WTC11 (cell line): ENCODE data around the gene SRRM3. TPM values are rescaled to one million over a fixed set of nuclear protein-coding genes. Genes with fewer than 3 reads are reported as not detected.
A peak's percentile ranks its signal among the peaks of the same experiment; 100 is the strongest.

Experiments
- ATAC-seq: fragments of 200-7000 bp; cut with Tn5 transposase; 2 replicates; pipeline ENCODE4 v1.10.0; 2021; ENCODE audit warnings: mild to moderate bottlenecking, moderate library complexity
- CTCF ChIA-PET: fragments of 300-600 bp; sonication (Branson Sonifier 250); formaldehyde crosslinking; loops from one replicate; lab custom pipeline; 2021; ENCODE audit warnings: antibody characterized with exemption; lab: Charles Lee
- POLR2A ChIA-PET: fragments of 350-600 bp; sonication (Branson Sonifier 250); formaldehyde crosslinking; loops from one replicate; lab custom pipeline; 2021; ENCODE audit warnings: antibody characterized with exemption; lab: Charles Lee
- DNase-seq: peaks from one replicate; pipeline ENCODE4 v3.0.0; 2021; ENCODE audit warnings: low spot score
- H3K27ac Mint-ChIP-seq: 2 replicates; pipeline ENCODE4 v1.8.0; 2021; ENCODE audit warnings: mixed read lengths
- H3K27me3 Mint-ChIP-seq: 2 replicates; pipeline ENCODE4 v1.8.0; 2021; ENCODE audit warnings: low read depth, mild to moderate bottlenecking, moderate library complexity, mixed read lengths
- H3K36me3 Mint-ChIP-seq: 2 replicates; pipeline ENCODE4 v1.8.0; 2021; ENCODE audit warnings: mixed read lengths
- H3K4me1 Mint-ChIP-seq: 2 replicates; pipeline ENCODE4 v1.8.0; 2022; ENCODE audit warnings: mixed read lengths
- H3K4me3 Mint-ChIP-seq: 2 replicates; pipeline ENCODE4 v1.8.0; 2021; ENCODE audit warnings: mild to moderate bottlenecking, moderate library complexity, mixed read lengths
- H3K9me3 Mint-ChIP-seq: 2 replicates; pipeline ENCODE4 v1.8.0; 2021; ENCODE audit warnings: mixed read lengths
- AFF4 ChIP-seq: sonication (generic); formaldehyde crosslinking; IDR thresholded peaks from 2 replicates; pipeline ENCODE4 v1.8.1; 2023; ENCODE audit warnings: mild to moderate bottlenecking, missing genetic modification reagents, borderline replicate concordance
- AR ChIP-seq: fragments of 250-450 bp; sonication (Bioruptor Pico); IDR thresholded peaks from 2 replicates; pipeline ENCODE4 v1.9.0; 2021; ENCODE audit warnings: mild to moderate bottlenecking
- ETV6 ChIP-seq: sonication (generic); formaldehyde crosslinking; IDR thresholded peaks from 2 replicates; pipeline ENCODE4 v1.8.1; 2022; ENCODE audit warnings: mild to moderate bottlenecking, missing genetic modification reagents
- FOXK1 ChIP-seq: sonication (generic); formaldehyde crosslinking; IDR thresholded peaks from 2 replicates; pipeline ENCODE4 v1.8.0; 2022; ENCODE audit warnings: mild to moderate bottlenecking, moderate library complexity, missing genetic modification reagents
- GABPB1 ChIP-seq: sonication (generic); formaldehyde crosslinking; IDR thresholded peaks from 2 replicates; pipeline ENCODE4 v1.8.1; 2023; ENCODE audit warnings: mild to moderate bottlenecking, missing genetic modification reagents
- HMGA2 ChIP-seq: fragments of 250-450 bp; sonication (Bioruptor Pico); IDR thresholded peaks from 2 replicates; pipeline ENCODE4 v1.4.0; 2021; ENCODE audit warnings: mild to moderate bottlenecking, moderate library complexity
- IRF2 ChIP-seq: sonication (generic); formaldehyde crosslinking; IDR thresholded peaks from 2 replicates; pipeline ENCODE4 v1.8.0; 2022; ENCODE audit warnings: low read depth, missing genetic modification reagents, borderline replicate concordance
- JUN ChIP-seq: sonication (generic); formaldehyde crosslinking; IDR thresholded peaks from 2 replicates; pipeline ENCODE4 v1.8.0; 2023; ENCODE audit warnings: mild to moderate bottlenecking, missing genetic modification reagents
- MAX ChIP-seq: sonication (generic); formaldehyde crosslinking; IDR thresholded peaks from 2 replicates; pipeline ENCODE4 v1.8.0; 2022; ENCODE audit warnings: mild to moderate bottlenecking, missing genetic modification reagents
- NR1H2 ChIP-seq: sonication (generic); formaldehyde crosslinking; IDR thresholded peaks from 2 replicates; pipeline ENCODE4 v1.9.0; 2021; ENCODE audit warnings: mild to moderate bottlenecking, moderate library complexity, missing genetic modification reagents
- SMAD3 ChIP-seq: sonication (generic); formaldehyde crosslinking; IDR thresholded peaks from 2 replicates; pipeline ENCODE4 v1.8.0; 2022; ENCODE audit warnings: missing genetic modification reagents, mild to moderate bottlenecking, borderline replicate concordance
- TCF7 ChIP-seq: sonication (generic); formaldehyde crosslinking; IDR thresholded peaks from 2 replicates; pipeline ENCODE4 v1.8.0; 2022; ENCODE audit warnings: mild to moderate bottlenecking, low read depth, missing genetic modification reagents, moderate library complexity
- USF2 ChIP-seq: sonication (generic); formaldehyde crosslinking; IDR thresholded peaks from 2 replicates; pipeline ENCODE4 v1.8.1; 2023; ENCODE audit warnings: mild to moderate bottlenecking, missing genetic modification reagents, moderate library complexity
- ZNF232 ChIP-seq: sonication (generic); formaldehyde crosslinking; IDR thresholded peaks from 2 replicates; pipeline ENCODE4 v1.8.0; 2022; ENCODE audit warnings: mild to moderate bottlenecking, missing genetic modification reagents
- ZNF263 ChIP-seq: sonication (generic); formaldehyde crosslinking; IDR thresholded peaks from 2 replicates; pipeline ENCODE4 v1.8.1; 2022; ENCODE audit warnings: low read depth, mild to moderate bottlenecking, moderate library complexity, missing genetic modification reagents
- ZNF281 ChIP-seq: sonication (generic); formaldehyde crosslinking; IDR thresholded peaks from 2 replicates; pipeline ENCODE4 v1.8.0; 2023; ENCODE audit warnings: mild to moderate bottlenecking, missing genetic modification reagents
- ZNF317 ChIP-seq: sonication (generic); formaldehyde crosslinking; IDR thresholded peaks from 2 replicates; pipeline ENCODE4 v1.8.1; 2023; ENCODE audit warnings: low read depth, mild to moderate bottlenecking, moderate library complexity, missing genetic modification reagents, borderline replicate concordance
- ZNF416 ChIP-seq: fragments of 250-450 bp; sonication (Bioruptor Pico); IDR thresholded peaks from 2 replicates; pipeline ENCODE4 v1.9.0; 2021; ENCODE audit warnings: mild to moderate bottlenecking, inconsistent platforms
- ZNF532 ChIP-seq: fragments of 250-450 bp; sonication (Bioruptor Pico); IDR thresholded peaks from 2 replicates; pipeline ENCODE4 v1.9.0; 2021; ENCODE audit warnings: mild to moderate bottlenecking, borderline replicate concordance
- ZNF671 ChIP-seq: fragments of 250-450 bp; sonication (Bioruptor Pico); IDR thresholded peaks from 2 replicates; pipeline ENCODE4 v1.8.0; 2021; ENCODE audit warnings: mild to moderate bottlenecking
- total RNA-seq: library from RNA; stranded (reverse); gene quantifications from 3 replicates; pipeline ENCODE4 v1.2.3, GENCODE V29; 2021

Gene SRRM3
- total RNA-seq, 1 experiment from 2014 or later = 17.7 TPM

- Mint-ChIP-seq H3K4me3 (no peak overlapping the region), H3K9me3 (peaks cover 4% of the 10 kb centered on the region), H3K4me1 (peaks cover 11% of the 10 kb centered on the region), H3K27me3 (no peaks in the 10 kb centered on the region), H3K27ac (peak overlapping the region; percentile 50; the same call in 1 of the 2 replicates), H3K36me3 (peaks cover 6% of the 10 kb centered on the region; the same call in 1 of the 2 replicates)
- DNase-seq = no peak
- TF ChIP-seq USF2 (CRISPR knock-in tag) = no peak
- TF ChIP-seq IRF2 = no peak
- no peak for TF ChIP-seq TCF7 (CRISPR knock-in tag)
- no peak for TF ChIP-seq FOXK1 (CRISPR knock-in tag)
- no peak for TF ChIP-seq ETV6 (CRISPR knock-in tag)
- no peak for TF ChIP-seq SMAD3 (CRISPR knock-in tag)
- TF ChIP-seq AFF4 = no peak
- TF ChIP-seq MAX (CRISPR knock-in tag) = no peak
- TF ChIP-seq NR1H2 = no peak
- TF ChIP-seq ZNF263 (CRISPR knock-in tag) = no peak
- TF ChIP-seq JUN (CRISPR knock-in tag) = no peak
- TF ChIP-seq AR (CRISPR knock-in tag) = no peak
- TF ChIP-seq ZNF416 = no peak
- TF ChIP-seq ZNF317 = no peak
- no peak for TF ChIP-seq GABPB1
- no peak for TF ChIP-seq ZNF671
- no peak for TF ChIP-seq ZNF232
- TF ChIP-seq HMGA2 (CRISPR knock-in tag) = no peak
- ChIA-PET POLR2A (no interaction called here), CTCF (no interaction called here)
- peak; percentile 72 for ATAC-seq
Observed at GRCh38 chr7:76244781-76245391, 43.2 kb downstream of the SRRM3 start.

GRCh38 chr7:76246804-76247389 is 45.2 kb downstream of the SRRM3 start:
- ATAC-seq (no peak), DNase-seq (no peak)
- POLR2A ChIA-PET = interaction anchor here (0.7 kb wide), 1 partner anchor 80 kb away, joined by 3 read pairs; no protein-coding TSS in a partner anchor
- CTCF ChIA-PET = interaction anchor here (0.6 kb wide), 1 partner anchor 8 kb away, joined by 3 read pairs; no protein-coding TSS in a partner anchor
- H3K4me3 Mint-ChIP-seq = no peak overlapping the region
- peaks cover 22% of the 10 kb centered on the region for H3K4me1 Mint-ChIP-seq
- peaks cover 4% of the 10 kb centered on the region; the same call in 1 of the 2 replicates for H3K36me3 Mint-ChIP-seq
- H3K27ac Mint-ChIP-seq = no peak overlapping the region
- no peaks in the 10 kb centered on the region for H3K27me3 Mint-ChIP-seq
- peaks cover 1% of the 10 kb centered on the region for H3K9me3 Mint-ChIP-seq
- no peak for TF ChIP-seq ZNF281 (CRISPR knock-in tag)
- TF ChIP-seq ZNF532 = no peak
- no peak for TF ChIP-seq ZNF671
